HG03066 (cell line): ENCODE measurements around the gene SPHK1.

ENCODE experiments used
- ATAC-seq: cut with Tn5 transposase; IDR thresholded peaks from one replicate; pipeline ENCODE4 v1.9.1; 2021; ENCODE audit warnings: low read depth; ENCODE audit not compliant: unreplicated experiment

The SPHK1 gene

GRCh38 chr17:76431509-76431908 is 47.1 kb downstream of the SPHK1 start:
- no peak for ATAC-seq

GRCh38 chr17:76432004-76432403 is 47.6 kb downstream of the SPHK1 start:
- ATAC-seq: no peak

GRCh38 chr17:76432712-76433336 is 48.4 kb downstream of the SPHK1 start:
- no peak for ATAC-seq

DNA sequence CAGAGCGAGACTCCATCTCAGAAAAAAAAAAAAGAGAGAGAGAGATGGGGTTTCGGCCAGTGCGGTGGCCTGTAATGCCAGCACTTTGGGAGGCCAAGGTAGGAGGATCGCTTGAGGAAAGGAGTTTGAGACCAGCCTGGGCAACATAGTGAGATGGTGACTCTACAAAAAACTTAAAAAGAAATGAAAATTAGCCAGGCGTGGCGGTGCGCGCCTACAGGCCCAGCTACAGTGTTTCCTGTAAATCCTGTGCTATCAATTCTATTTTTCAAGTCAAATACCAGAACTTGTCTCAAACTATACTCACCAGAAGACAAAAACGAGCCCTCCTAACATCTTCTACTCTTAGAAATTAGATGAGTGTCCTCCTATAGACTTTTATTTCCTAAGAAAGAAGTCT is 49.3 kb downstream of the SPHK1 start:
- no peak for ATAC-seq

DNA sequence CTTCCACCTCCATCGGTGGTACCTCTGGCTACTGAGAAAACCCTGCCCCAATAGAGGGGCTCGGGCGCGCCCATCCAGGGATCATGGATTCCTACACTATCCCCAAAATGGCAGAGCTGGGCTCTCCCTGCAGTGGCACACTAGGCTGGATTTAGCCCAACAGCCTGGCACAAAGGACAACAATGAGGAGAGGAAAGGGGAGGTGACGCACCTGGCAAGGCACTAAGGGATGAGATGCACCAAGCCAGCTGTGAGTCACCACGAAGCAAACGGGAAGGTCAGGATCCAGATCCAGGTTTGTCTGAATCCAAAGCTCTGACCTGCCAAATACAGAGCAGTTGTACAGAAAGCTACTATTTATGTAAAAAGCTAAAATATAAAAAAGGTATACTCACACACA is 50.5 kb downstream of the SPHK1 start:
- ATAC-seq: no peak

DNA sequence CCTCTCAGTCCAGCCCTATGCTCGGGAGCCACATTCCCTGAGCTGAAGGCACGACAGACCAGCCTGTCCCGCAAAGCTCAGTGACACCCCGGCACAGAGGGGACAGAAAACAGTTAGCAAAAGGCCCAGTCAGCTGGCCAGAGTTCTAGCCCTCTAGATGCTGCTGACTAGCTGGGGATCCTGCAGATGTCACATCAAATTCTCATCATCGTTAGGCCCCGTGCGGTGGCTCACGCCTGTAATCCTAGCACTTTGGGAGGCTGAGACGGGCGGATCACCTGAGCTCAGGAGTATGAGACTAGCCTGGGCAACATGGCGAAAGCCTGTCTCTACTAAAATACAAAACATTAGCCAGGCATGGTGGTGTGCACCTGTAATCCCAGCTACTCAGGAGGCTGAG is 51.3 kb downstream of the SPHK1 start:
- ATAC-seq: no peak
